ENCODE data around the gene NAA16.

DNA sequence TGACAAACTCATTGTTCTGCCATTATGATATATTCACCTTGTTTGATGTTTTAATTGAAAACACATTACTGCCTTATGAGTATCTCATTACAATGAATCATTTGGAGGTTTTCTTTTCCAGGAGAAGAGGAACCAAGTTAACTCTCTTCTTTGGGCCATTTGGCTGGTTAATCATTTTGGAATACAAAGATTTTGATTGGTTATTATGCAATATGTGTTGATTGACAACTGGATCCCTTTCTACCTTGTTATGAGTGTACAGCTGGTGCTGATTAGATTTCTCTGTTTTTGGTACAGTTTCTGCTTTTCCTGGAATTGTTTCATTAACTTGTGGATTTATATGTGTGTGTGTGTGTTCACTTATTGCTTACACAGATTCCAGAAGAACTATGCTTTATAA, 97.1 kb downstream of the NAA16 start:
- no peak for TF ChIP-seq EZH2 (IDR thresholded peaks at IDR 0.05; ENCODE audit: borderline replicate concordance, low read depth, low read length)
- TF ChIP-seq, protein P1, sequence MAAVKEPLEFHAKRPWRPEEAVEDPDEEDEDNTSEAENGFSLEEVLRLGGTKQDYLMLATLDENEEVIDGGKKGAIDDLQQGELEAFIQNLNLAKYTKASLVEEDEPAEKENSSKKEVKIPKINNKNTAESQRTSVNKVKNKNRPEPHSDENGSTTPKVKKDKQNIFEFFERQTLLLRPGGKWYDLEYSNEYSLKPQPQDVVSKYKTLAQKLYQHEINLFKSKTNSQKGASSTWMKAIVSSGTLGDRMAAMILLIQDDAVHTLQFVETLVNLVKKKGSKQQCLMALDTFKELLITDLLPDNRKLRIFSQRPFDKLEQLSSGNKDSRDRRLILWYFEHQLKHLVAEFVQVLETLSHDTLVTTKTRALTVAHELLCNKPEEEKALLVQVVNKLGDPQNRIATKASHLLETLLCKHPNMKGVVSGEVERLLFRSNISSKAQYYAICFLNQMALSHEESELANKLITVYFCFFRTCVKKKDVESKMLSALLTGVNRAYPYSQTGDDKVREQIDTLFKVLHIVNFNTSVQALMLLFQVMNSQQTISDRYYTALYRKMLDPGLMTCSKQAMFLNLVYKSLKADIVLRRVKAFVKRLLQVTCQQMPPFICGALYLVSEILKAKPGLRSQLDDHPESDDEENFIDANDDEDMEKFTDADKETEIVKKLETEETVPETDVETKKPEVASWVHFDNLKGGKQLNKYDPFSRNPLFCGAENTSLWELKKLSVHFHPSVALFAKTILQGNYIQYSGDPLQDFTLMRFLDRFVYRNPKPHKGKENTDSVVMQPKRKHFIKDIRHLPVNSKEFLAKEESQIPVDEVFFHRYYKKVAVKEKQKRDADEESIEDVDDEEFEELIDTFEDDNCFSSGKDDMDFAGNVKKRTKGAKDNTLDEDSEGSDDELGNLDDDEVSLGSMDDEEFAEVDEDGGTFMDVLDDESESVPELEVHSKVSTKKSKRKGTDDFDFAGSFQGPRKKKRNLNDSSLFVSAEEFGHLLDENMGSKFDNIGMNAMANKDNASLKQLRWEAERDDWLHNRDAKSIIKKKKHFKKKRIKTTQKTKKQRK (IDR thresholded peaks at IDR 0.05; ENCODE audit: borderline replicate concordance, low read depth, low read length), result no peak
- TF ChIP-seq BHLHE40 (IDR thresholded peaks at IDR 0.05; ENCODE audit: low read length), result no peak
- TF ChIP-seq, protein P2, sequence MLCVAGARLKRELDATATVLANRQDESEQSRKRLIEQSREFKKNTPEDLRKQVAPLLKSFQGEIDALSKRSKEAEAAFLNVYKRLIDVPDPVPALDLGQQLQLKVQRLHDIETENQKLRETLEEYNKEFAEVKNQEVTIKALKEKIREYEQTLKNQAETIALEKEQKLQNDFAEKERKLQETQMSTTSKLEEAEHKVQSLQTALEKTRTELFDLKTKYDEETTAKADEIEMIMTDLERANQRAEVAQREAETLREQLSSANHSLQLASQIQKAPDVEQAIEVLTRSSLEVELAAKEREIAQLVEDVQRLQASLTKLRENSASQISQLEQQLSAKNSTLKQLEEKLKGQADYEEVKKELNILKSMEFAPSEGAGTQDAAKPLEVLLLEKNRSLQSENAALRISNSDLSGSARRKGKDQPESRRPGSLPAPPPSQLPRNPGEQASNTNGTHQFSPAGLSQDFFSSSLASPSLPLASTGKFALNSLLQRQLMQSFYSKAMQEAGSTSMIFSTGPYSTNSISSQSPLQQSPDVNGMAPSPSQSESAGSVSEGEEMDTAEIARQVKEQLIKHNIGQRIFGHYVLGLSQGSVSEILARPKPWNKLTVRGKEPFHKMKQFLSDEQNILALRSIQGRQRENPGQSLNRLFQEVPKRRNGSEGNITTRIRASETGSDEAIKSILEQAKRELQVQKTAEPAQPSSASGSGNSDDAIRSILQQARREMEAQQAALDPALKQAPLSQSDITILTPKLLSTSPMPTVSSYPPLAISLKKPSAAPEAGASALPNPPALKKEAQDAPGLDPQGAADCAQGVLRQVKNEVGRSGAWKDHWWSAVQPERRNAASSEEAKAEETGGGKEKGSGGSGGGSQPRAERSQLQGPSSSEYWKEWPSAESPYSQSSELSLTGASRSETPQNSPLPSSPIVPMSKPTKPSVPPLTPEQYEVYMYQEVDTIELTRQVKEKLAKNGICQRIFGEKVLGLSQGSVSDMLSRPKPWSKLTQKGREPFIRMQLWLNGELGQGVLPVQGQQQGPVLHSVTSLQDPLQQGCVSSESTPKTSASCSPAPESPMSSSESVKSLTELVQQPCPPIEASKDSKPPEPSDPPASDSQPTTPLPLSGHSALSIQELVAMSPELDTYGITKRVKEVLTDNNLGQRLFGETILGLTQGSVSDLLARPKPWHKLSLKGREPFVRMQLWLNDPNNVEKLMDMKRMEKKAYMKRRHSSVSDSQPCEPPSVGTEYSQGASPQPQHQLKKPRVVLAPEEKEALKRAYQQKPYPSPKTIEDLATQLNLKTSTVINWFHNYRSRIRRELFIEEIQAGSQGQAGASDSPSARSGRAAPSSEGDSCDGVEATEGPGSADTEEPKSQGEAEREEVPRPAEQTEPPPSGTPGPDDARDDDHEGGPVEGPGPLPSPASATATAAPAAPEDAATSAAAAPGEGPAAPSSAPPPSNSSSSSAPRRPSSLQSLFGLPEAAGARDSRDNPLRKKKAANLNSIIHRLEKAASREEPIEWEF (CRISPR knock-in tag; IDR thresholded peaks at IDR 0.05), result no peak
- no peak for TF ChIP-seq FOS (IDR thresholded peaks at IDR 0.05; ENCODE audit: extremely low read depth, insufficient read length)
- TF ChIP-seq RBM17 (IDR thresholded peaks at IDR 0.05; ENCODE audit: borderline replicate concordance, low read depth, low read length), result no peak
- TF ChIP-seq PML (IDR thresholded peaks at IDR 0.05; ENCODE audit: low read length), result no peak
- TF ChIP-seq EP300 (IDR thresholded peaks at IDR 0.05; ENCODE audit: low read length), result no peak
- TF ChIP-seq POLR2A (conservative IDR thresholded peaks at IDR 0.05), result no peak
